ENCODE data around the gene GDF3. TPM values are rescaled to one million over a fixed set of nuclear protein-coding genes. Genes with fewer than 3 reads are reported as not detected.
"Not testable (repeated sequence)": the region's sequence is repeated elsewhere in the genome, so short reads cannot be mapped to it uniquely, and the experiment has no call there.

GDF3 gene
- total RNA-seq, 2 experiments from 2014 or later = not detected

GRCh38 chr12:7694556-7695236 lies 879 bp downstream of the GDF3 start:
- Mint-ChIP-seq H3K4me3 (no peak overlapping the region), H3K4me1 (peaks cover 1% of the 10 kb centered on the region), H3K27ac (no peak overlapping the region), H3K9me3 (no peaks in the 10 kb centered on the region), H3K27me3 (peaks cover 14% of the 10 kb centered on the region), H3K36me3 (no peaks in the 10 kb centered on the region)
- DNase-seq (no peak), ATAC-seq (ENCODE audit: low read depth) (no peak)
- POLR2A ChIA-PET = no interaction called here

GRCh38 chr12:7693793-7694192 lies 1.8 kb downstream of the GDF3 start:
- no peak overlapping the region for H3K4me3 Mint-ChIP-seq
- no peaks in the 10 kb centered on the region for H3K36me3 Mint-ChIP-seq
- H3K4me1 Mint-ChIP-seq = peaks cover 1% of the 10 kb centered on the region
- POLR2A ChIA-PET = no interaction called here
- no peak for DNase-seq
- H3K9me3 Mint-ChIP-seq = no peaks in the 10 kb centered on the region
- peaks cover 14% of the 10 kb centered on the region for H3K27me3 Mint-ChIP-seq
- ATAC-seq (ENCODE audit: low read depth) = no peak
- no peak overlapping the region for H3K27ac Mint-ChIP-seq

- DNase-seq = no peak
- Mint-ChIP-seq H3K4me3 (no peak overlapping the region), H3K27ac (no peak overlapping the region), H3K36me3 (no peaks in the 10 kb centered on the region), H3K9me3 (peaks cover 1% of the 10 kb centered on the region), H3K27me3 (peaks cover 3% of the 10 kb centered on the region), H3K4me1 (peaks cover 2% of the 10 kb centered on the region)
- POLR2A ChIA-PET = no interaction called here
- ATAC-seq (ENCODE audit: low read depth) = no peak
These were observed 14.0 kb downstream of the GDF3 start for GRCh38 chr12:7681535-7681934.

- Mint-ChIP-seq H3K4me3 (no peak overlapping the region), H3K9me3 (no peaks in the 10 kb centered on the region), H3K27me3 (peaks cover 8% of the 10 kb centered on the region), H3K27ac (no peak overlapping the region), H3K36me3 (no peaks in the 10 kb centered on the region), H3K4me1 (peaks cover 2% of the 10 kb centered on the region)
- no peak for ATAC-seq (ENCODE audit: low read depth)
- POLR2A ChIA-PET = no interaction called here
- DNase-seq = no peak
These were observed 16.1 kb downstream of the GDF3 start for GRCh38 chr12:7679251-7680045.

- Mint-ChIP-seq H3K27me3 (peaks cover 6% of the 10 kb centered on the region), H3K4me3 (no peak overlapping the region), H3K9me3 (no peaks in the 10 kb centered on the region), H3K27ac (no peak overlapping the region), H3K4me1 (peaks cover 2% of the 10 kb centered on the region), H3K36me3 (no peaks in the 10 kb centered on the region)
- ATAC-seq (ENCODE audit: low read depth) (no peak), DNase-seq (no peak)
- POLR2A ChIA-PET = no interaction called here
These were observed 16.8 kb downstream of the GDF3 start for GRCh38 chr12:7678744-7679143.

GRCh38 chr12:7677432-7677888 lies 18.1 kb downstream of the GDF3 start:
- DNase-seq, H3K9me3 Mint-ChIP-seq, H3K4me1 Mint-ChIP-seq, POLR2A ChIA-PET, H3K27me3 Mint-ChIP-seq, H3K36me3 Mint-ChIP-seq: not testable (repeated sequence)
- peak; percentile 56 for ATAC-seq (ENCODE audit: low read depth)
- peak overlapping the region; percentile 71 for H3K4me3 Mint-ChIP-seq
- peak overlapping the region; percentile 46 for H3K27ac Mint-ChIP-seq

- H3K4me1 Mint-ChIP-seq; H3K9me3 Mint-ChIP-seq; POLR2A ChIA-PET; ATAC-seq (ENCODE audit: low read depth); DNase-seq; H3K27ac Mint-ChIP-seq; H3K4me3 Mint-ChIP-seq; H3K27me3 Mint-ChIP-seq; H3K36me3 Mint-ChIP-seq: not testable (repeated sequence)
These were observed 20.1 kb downstream of the GDF3 start for GRCh38 chr12:7675455-7675854.

GRCh38 chr12:7668171-7668570 lies 27.4 kb downstream of the GDF3 start:
- no peaks in the 10 kb centered on the region for H3K4me1 Mint-ChIP-seq
- H3K9me3 Mint-ChIP-seq = no peaks in the 10 kb centered on the region
- no peak overlapping the region for H3K27ac Mint-ChIP-seq
- peaks cover 2% of the 10 kb centered on the region for H3K27me3 Mint-ChIP-seq
- no peak for DNase-seq
- POLR2A ChIA-PET = no interaction called here
- no peaks in the 10 kb centered on the region for H3K36me3 Mint-ChIP-seq
- no peak for ATAC-seq (ENCODE audit: low read depth)
- no peak overlapping the region for H3K4me3 Mint-ChIP-seq

GRCh38 chr12:7667125-7667524 lies 28.4 kb downstream of the GDF3 start:
- H3K9me3 Mint-ChIP-seq = no peaks in the 10 kb centered on the region
- H3K4me1 Mint-ChIP-seq = no peaks in the 10 kb centered on the region
- ATAC-seq (ENCODE audit: low read depth) (no peak), DNase-seq (no peak)
- POLR2A ChIA-PET = no interaction called here
- H3K27ac Mint-ChIP-seq = no peak overlapping the region
- H3K27me3 Mint-ChIP-seq = peaks cover 2% of the 10 kb centered on the region
- H3K4me3 Mint-ChIP-seq = no peak overlapping the region
- H3K36me3 Mint-ChIP-seq = no peaks in the 10 kb centered on the region

GRCh38 chr12:7666595-7666994 lies 29.0 kb downstream of the GDF3 start:
- Mint-ChIP-seq H3K4me3 (no peak overlapping the region), H3K27me3 (peaks cover 2% of the 10 kb centered on the region), H3K27ac (no peak overlapping the region), H3K9me3 (no peaks in the 10 kb centered on the region), H3K36me3 (no peaks in the 10 kb centered on the region), H3K4me1 (no peaks in the 10 kb centered on the region)
- no peak for ATAC-seq (ENCODE audit: low read depth)
- no peak for DNase-seq
- POLR2A ChIA-PET = no interaction called here

GRCh38 chr12:7661741-7662140 lies 33.8 kb downstream of the GDF3 start:
- no peak for DNase-seq
- Mint-ChIP-seq H3K4me1 (no peaks in the 10 kb centered on the region), H3K27me3 (peaks cover 5% of the 10 kb centered on the region), H3K27ac (no peak overlapping the region), H3K9me3 (no peaks in the 10 kb centered on the region), H3K4me3 (no peak overlapping the region), H3K36me3 (no peaks in the 10 kb centered on the region)
- ATAC-seq (ENCODE audit: low read depth) = no peak
- POLR2A ChIA-PET = no interaction called here

- Mint-ChIP-seq H3K9me3 (no peaks in the 10 kb centered on the region), H3K27me3 (peaks cover 9% of the 10 kb centered on the region), H3K4me1 (no peaks in the 10 kb centered on the region), H3K4me3 (no peak overlapping the region), H3K36me3 (no peaks in the 10 kb centered on the region), H3K27ac (no peak overlapping the region)
- ATAC-seq (ENCODE audit: low read depth) (no peak), DNase-seq (no peak)
- POLR2A ChIA-PET = interaction anchor here (0.7 to 1.1 kb wide), 2 partner anchors 16 to 1358 kb away, joined by 4 to 5 read pairs; no protein-coding TSS in a partner anchor
These were observed 39.5 kb downstream of the GDF3 start for GRCh38 chr12:7656121-7656520.

- Mint-ChIP-seq H3K27me3 (peaks cover 11% of the 10 kb centered on the region), H3K9me3 (no peaks in the 10 kb centered on the region), H3K36me3 (no peaks in the 10 kb centered on the region), H3K4me1 (no peaks in the 10 kb centered on the region), H3K4me3 (no peak overlapping the region), H3K27ac (no peak overlapping the region)
- ATAC-seq (ENCODE audit: low read depth) (no peak), DNase-seq (no peak)
- POLR2A ChIA-PET = no interaction called here
These were observed 45.5 kb downstream of the GDF3 start for GRCh38 chr12:7650091-7650490.

GRCh38 chr12:7647071-7647470 lies 48.5 kb downstream of the GDF3 start:
- DNase-seq (no peak), ATAC-seq (ENCODE audit: low read depth) (no peak)
- no peaks in the 10 kb centered on the region for H3K36me3 Mint-ChIP-seq
- no peaks in the 10 kb centered on the region for H3K4me1 Mint-ChIP-seq
- H3K27ac Mint-ChIP-seq = no peak overlapping the region
- no peak overlapping the region for H3K4me3 Mint-ChIP-seq
- no peaks in the 10 kb centered on the region for H3K9me3 Mint-ChIP-seq
- peaks cover 5% of the 10 kb centered on the region for H3K27me3 Mint-ChIP-seq
- POLR2A ChIA-PET = interaction anchor here (0.6 kb wide), 1 partner anchor 244 kb away, joined by 3 read pairs; no protein-coding TSS in a partner anchor

All from activated naive CD8-positive, alpha-beta T cell treated with anti-CD3 and anti-CD28 coated beads, Interleukin-2, amount 10 ng/mL, durations not matched to agents 7 days and 5 days (primary cell).